ENCODE results near the gene DGKI.

DNA sequence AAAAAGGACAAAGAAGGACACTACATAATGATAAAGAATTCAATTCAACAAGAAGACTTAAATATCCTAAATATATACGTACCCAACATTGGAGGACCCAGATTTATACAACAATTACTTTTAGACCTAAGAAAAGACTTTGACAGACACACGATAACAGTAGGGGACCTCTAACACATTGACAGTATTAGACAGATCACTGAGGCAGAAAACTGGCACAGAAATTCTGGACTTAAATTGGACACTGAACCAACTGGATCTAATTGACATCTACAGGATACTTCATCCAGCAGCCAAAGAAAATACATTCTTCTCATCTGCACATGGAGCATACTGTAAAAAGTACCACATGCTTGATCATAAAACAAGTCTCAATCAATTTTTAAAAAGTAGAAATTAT, 103.8 kb downstream of the DGKI start:
- TF ChIP-seq GATA3 (IDR thresholded peaks at IDR 0.05; ENCODE audit: low read depth, low read length) (no peak), GATA2 (IDR thresholded peaks at IDR 0.05; ENCODE audit: low read depth, low read length) (no peak)

All from SH-SY5Y (cell line).